ENCODE measurements around the gene HCN2.

HCN2 gene

GRCh38 chr19:577439-578392 lies 12.0 kb upstream of the HCN2 start:
- Histone ChIP-seq H3K9me3 (ENCODE audit: control insufficient read depth, low read length) (no peaks in the 10 kb centered on the region), H3K27me3 (ENCODE audit: control insufficient read depth in 1 of 2, insufficient read depth in 1 of 2, low read length in 2 of 2) (no peaks in the 10 kb centered on the region), H3K18ac (ENCODE audit: low read depth in 1 of 2, low read length in 2 of 2) (no peak overlapping the region), H2BK120ac (ENCODE audit: low read depth, low read length) (no peak overlapping the region), H3K27ac (ENCODE audit: low read length, poor library complexity, severe bottlenecking) (no peak overlapping the region), H3K4ac (ENCODE audit: low read depth in 1 of 2, low read length in 2 of 2) (no peak overlapping the region), H2BK15ac (ENCODE audit: low read depth, poor library complexity, severe bottlenecking) (no peak overlapping the region), H3K79me1 (replicated peaks; ENCODE audit: low read length, poor library complexity, severe bottlenecking) (peaks cover 10% of the 10 kb centered on the region), H3K36me3 (ENCODE audit: control insufficient read depth in 1 of 2, insufficient read depth in 2 of 2, low read depth in 1 of 2, low read length in 2 of 2) (peaks cover 16 to 57% of the 10 kb centered on the region in 2 experiments), H2AK5ac (ENCODE audit: low read length, severe bottlenecking) (peak overlapping the region; percentile 38), H2AFZ (ENCODE audit: low read depth, low read length) (no peak overlapping the region), H3K9ac (ENCODE audit: low read length) (no peak overlapping the region), H4K91ac (ENCODE audit: low read length) (no peak overlapping the region), H2BK5ac (ENCODE audit: low read depth, low read length, poor library complexity, severe bottlenecking) (no peak overlapping the region), H3K23ac (ENCODE audit: low read length in 2 of 2) (no peak overlapping the region), H3K4me3 (ENCODE audit: insufficient read depth in 1 of 2, low read depth in 1 of 2, low read length in 2 of 2) (no peak overlapping the region), H2BK12ac (ENCODE audit: low read length in 2 of 2) (peak overlapping the region in 1 of 2 experiments; percentile 40), H4K8ac (ENCODE audit: low read length) (peak overlapping the region; percentile 42), H3K14ac (ENCODE audit: low read length in 2 of 2) (no peak overlapping the region), H3K4me1 (ENCODE audit: control insufficient read depth, insufficient read depth, low read depth, low read length) (peaks cover 69% of the 10 kb centered on the region), H3K4me2 (ENCODE audit: low read length, poor library complexity, severe bottlenecking) (no peak overlapping the region)
- WGBS, result 95% methylated on average over 64 of the region's 66 CpGs
- no peak for DNase-seq

GRCh38 chr19:579111-579841 lies 10.4 kb upstream of the HCN2 start:
- no peak overlapping the region for H3K4me2 ChIP-seq (ENCODE audit: low read length, poor library complexity, severe bottlenecking)
- H4K91ac ChIP-seq (ENCODE audit: low read length), result no peak overlapping the region
- no peaks in the 10 kb centered on the region for H3K27me3 ChIP-seq (ENCODE audit: control insufficient read depth in 1 of 2, insufficient read depth in 1 of 2, low read length in 2 of 2)
- H3K23ac ChIP-seq (ENCODE audit: low read length in 2 of 2), result no peak overlapping the region
- peaks cover 77% of the 10 kb centered on the region for H3K4me1 ChIP-seq (ENCODE audit: control insufficient read depth, insufficient read depth, low read depth, low read length)
- no peak overlapping the region for H2BK12ac ChIP-seq (ENCODE audit: low read length in 2 of 2)
- H3K4ac ChIP-seq (ENCODE audit: low read depth in 1 of 2, low read length in 2 of 2), result no peak overlapping the region
- no peak overlapping the region for H3K9ac ChIP-seq (ENCODE audit: low read length)
- H2BK15ac ChIP-seq (ENCODE audit: low read depth, poor library complexity, severe bottlenecking), result no peak overlapping the region
- no peak overlapping the region for H3K27ac ChIP-seq (ENCODE audit: low read length, poor library complexity, severe bottlenecking)
- peaks cover 19% of the 10 kb centered on the region for H3K79me1 ChIP-seq (replicated peaks; ENCODE audit: low read length, poor library complexity, severe bottlenecking)
- H2BK120ac ChIP-seq (ENCODE audit: low read depth, low read length), result no peak overlapping the region
- WGBS, result 96% methylated on average over 46 of the region's 46 CpGs
- no peak for DNase-seq
- no peak overlapping the region for H2BK5ac ChIP-seq (ENCODE audit: low read depth, low read length, poor library complexity, severe bottlenecking)
- no peak overlapping the region for H2AFZ ChIP-seq (ENCODE audit: low read depth, low read length)
- H4K8ac ChIP-seq (ENCODE audit: low read length), result no peak overlapping the region
- H3K14ac ChIP-seq (ENCODE audit: low read length in 2 of 2), result no peak overlapping the region
- H3K9me3 ChIP-seq (ENCODE audit: control insufficient read depth, low read length), result no peaks in the 10 kb centered on the region
- peaks cover 28 to 73% of the 10 kb centered on the region in 2 experiments for H3K36me3 ChIP-seq (ENCODE audit: control insufficient read depth in 1 of 2, insufficient read depth in 2 of 2, low read depth in 1 of 2, low read length in 2 of 2)
- no peak overlapping the region for H3K18ac ChIP-seq (ENCODE audit: low read depth in 1 of 2, low read length in 2 of 2)
- H2AK5ac ChIP-seq (ENCODE audit: low read length, severe bottlenecking), result no peak overlapping the region
- no peak overlapping the region for H3K4me3 ChIP-seq (ENCODE audit: insufficient read depth in 1 of 2, low read depth in 1 of 2, low read length in 2 of 2)

- 97% methylated on average over 11 of the region's 11 CpGs for WGBS
Observed at GRCh38 chr19:579842-580155, 9.9 kb upstream of the HCN2 start.

GRCh38 chr19:580274-580835 lies 9.3 kb upstream of the HCN2 start:
- Histone ChIP-seq H2BK5ac (ENCODE audit: low read depth, low read length, poor library complexity, severe bottlenecking) (no peak overlapping the region), H3K4ac (ENCODE audit: low read depth in 1 of 2, low read length in 2 of 2) (no peak overlapping the region), H3K36me3 (ENCODE audit: control insufficient read depth in 1 of 2, insufficient read depth in 2 of 2, low read depth in 1 of 2, low read length in 2 of 2) (peaks cover 28 to 82% of the 10 kb centered on the region in 2 experiments), H2BK15ac (ENCODE audit: low read depth, poor library complexity, severe bottlenecking) (no peak overlapping the region), H3K4me1 (ENCODE audit: control insufficient read depth, insufficient read depth, low read depth, low read length) (peaks cover 76% of the 10 kb centered on the region), H3K23ac (ENCODE audit: low read length in 2 of 2) (no peak overlapping the region), H2BK12ac (ENCODE audit: low read length in 2 of 2) (no peak overlapping the region), H3K14ac (ENCODE audit: low read length in 2 of 2) (no peak overlapping the region), H3K27me3 (ENCODE audit: control insufficient read depth in 1 of 2, insufficient read depth in 1 of 2, low read length in 2 of 2) (no peaks in the 10 kb centered on the region), H2AFZ (ENCODE audit: low read depth, low read length) (no peak overlapping the region), H2AK5ac (ENCODE audit: low read length, severe bottlenecking) (no peak overlapping the region), H4K8ac (ENCODE audit: low read length) (no peak overlapping the region), H3K79me1 (replicated peaks; ENCODE audit: low read length, poor library complexity, severe bottlenecking) (peaks cover 19% of the 10 kb centered on the region), H3K27ac (ENCODE audit: low read length, poor library complexity, severe bottlenecking) (no peak overlapping the region), H3K9me3 (ENCODE audit: control insufficient read depth, low read length) (no peaks in the 10 kb centered on the region), H3K9ac (ENCODE audit: low read length) (no peak overlapping the region), H3K4me3 (ENCODE audit: insufficient read depth in 1 of 2, low read depth in 1 of 2, low read length in 2 of 2) (no peak overlapping the region), H3K18ac (ENCODE audit: low read depth in 1 of 2, low read length in 2 of 2) (no peak overlapping the region), H4K91ac (ENCODE audit: low read length) (no peak overlapping the region), H3K4me2 (ENCODE audit: low read length, poor library complexity, severe bottlenecking) (no peak overlapping the region), H2BK120ac (ENCODE audit: low read depth, low read length) (no peak overlapping the region)
- no peak for DNase-seq
- 92% methylated on average over 22 of the region's 22 CpGs for WGBS

More at GRCh38 chr19:579842-580155, 9.9 kb upstream of the HCN2 start:
- Histone ChIP-seq H2AFZ (ENCODE audit: low read depth, low read length) (no peak overlapping the region), H3K27ac (ENCODE audit: low read length, poor library complexity, severe bottlenecking) (no peak overlapping the region), H3K4me1 (ENCODE audit: control insufficient read depth, insufficient read depth, low read depth, low read length) (peaks cover 78% of the 10 kb centered on the region), H3K18ac (ENCODE audit: low read depth in 1 of 2, low read length in 2 of 2) (no peak overlapping the region), H3K4me3 (ENCODE audit: insufficient read depth in 1 of 2, low read depth in 1 of 2, low read length in 2 of 2) (no peak overlapping the region), H3K9me3 (ENCODE audit: control insufficient read depth, low read length) (no peaks in the 10 kb centered on the region), H3K4me2 (ENCODE audit: low read length, poor library complexity, severe bottlenecking) (no peak overlapping the region), H2AK5ac (ENCODE audit: low read length, severe bottlenecking) (no peak overlapping the region), H2BK12ac (ENCODE audit: low read length in 2 of 2) (no peak overlapping the region), H4K8ac (ENCODE audit: low read length) (no peak overlapping the region), H4K91ac (ENCODE audit: low read length) (no peak overlapping the region), H3K23ac (ENCODE audit: low read length in 2 of 2) (no peak overlapping the region), H3K4ac (ENCODE audit: low read depth in 1 of 2, low read length in 2 of 2) (no peak overlapping the region), H3K27me3 (ENCODE audit: control insufficient read depth in 1 of 2, insufficient read depth in 1 of 2, low read length in 2 of 2) (no peaks in the 10 kb centered on the region), H3K14ac (ENCODE audit: low read length in 2 of 2) (no peak overlapping the region), H3K36me3 (ENCODE audit: control insufficient read depth in 1 of 2, insufficient read depth in 2 of 2, low read depth in 1 of 2, low read length in 2 of 2) (peaks cover 28 to 76% of the 10 kb centered on the region in 2 experiments), H3K9ac (ENCODE audit: low read length) (no peak overlapping the region), H2BK120ac (ENCODE audit: low read depth, low read length) (no peak overlapping the region), H2BK15ac (ENCODE audit: low read depth, poor library complexity, severe bottlenecking) (no peak overlapping the region), H2BK5ac (ENCODE audit: low read depth, low read length, poor library complexity, severe bottlenecking) (no peak overlapping the region), H3K79me1 (replicated peaks; ENCODE audit: low read length, poor library complexity, severe bottlenecking) (peaks cover 19% of the 10 kb centered on the region)
- DNase-seq, result no peak

All from mesenchymal stem cell (in vitro differentiated cells and primary cell).